Muscle layer of colon (tissue), 2 donors: ENCODE data around the gene WFDC9.

Source experiments
- H3K27ac ChIP-seq: one replicate; pipeline ENCODE4 v1.7.0; 2013; ENCODE audit warnings: low read depth, mild to moderate bottlenecking, low read length, moderate library complexity
- H3K27me3 ChIP-seq, 2 donors: one replicate each; pipeline ENCODE4 v1.7.0; 2013; ENCODE audit warnings: low read length in 2 of 2, mild to moderate bottlenecking in 2 of 2; ENCODE audit not compliant: insufficient read depth in 2 of 2, control insufficient read depth in 1 of 2
- H3K36me3 ChIP-seq: one replicate; pipeline ENCODE4 v1.7.0; 2013; ENCODE audit warnings: mild to moderate bottlenecking, low read length; ENCODE audit not compliant: insufficient read depth
- H3K4me1 ChIP-seq: one replicate; pipeline ENCODE4 v1.7.0; 2013; ENCODE audit warnings: mild to moderate bottlenecking, low read length; ENCODE audit not compliant: insufficient read depth
- H3K4me3 ChIP-seq, 2 donors: one replicate each; pipeline ENCODE4 v1.7.0; 2013; ENCODE audit warnings: low read length in 2 of 2, low read depth in 1 of 2, mild to moderate bottlenecking in 1 of 2, moderate library complexity in 1 of 2
- H3K9ac ChIP-seq: one replicate; pipeline ENCODE4 v1.7.0; 2013; ENCODE audit warnings: low read length
- H3K9me3 ChIP-seq: one replicate; pipeline ENCODE4 v1.7.0; 2013; ENCODE audit warnings: mild to moderate bottlenecking, low read length
- donor health status: abdominal sarcoma.
- donor health status: Adenocarcinoma of cecum.

WFDC9 gene

DNA sequence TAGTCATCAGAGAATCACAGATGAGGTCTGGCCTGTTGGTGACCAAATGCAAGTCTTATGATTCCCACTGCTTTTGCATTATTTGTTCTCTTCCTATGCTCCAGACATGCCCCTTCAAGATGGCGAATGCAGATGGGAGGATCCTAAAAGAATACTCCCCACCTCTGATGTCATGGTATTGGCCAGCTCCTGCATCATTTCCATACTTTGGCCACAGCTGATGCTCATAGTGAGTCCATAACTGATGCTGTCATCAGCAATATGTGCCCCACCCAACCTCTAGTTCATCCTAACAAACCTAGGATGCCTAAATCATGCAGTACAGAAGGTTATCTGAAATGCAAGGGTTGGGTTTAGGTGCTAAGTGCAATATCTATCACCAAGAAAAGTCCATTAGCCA lies 5.4 kb upstream of the WFDC9 start:
- no peak overlapping the region for H3K27ac ChIP-seq
- no peak overlapping the region for H3K9ac ChIP-seq
- H3K27me3 ChIP-seq: no peaks in the 10 kb centered on the region
- H3K9me3 ChIP-seq: no peaks in the 10 kb centered on the region
- H3K4me1 ChIP-seq: no peaks in the 10 kb centered on the region
- H3K4me3 ChIP-seq: no peak overlapping the region
- H3K36me3 ChIP-seq: no peaks in the 10 kb centered on the region

GRCh38 chr20:45630371-45630770 lies 713 bp downstream of the WFDC9 start:
- H3K4me1 ChIP-seq: no peaks in the 10 kb centered on the region
- no peak overlapping the region for H3K9ac ChIP-seq
- no peaks in the 10 kb centered on the region for H3K27me3 ChIP-seq
- H3K27ac ChIP-seq: no peak overlapping the region
- no peaks in the 10 kb centered on the region for H3K9me3 ChIP-seq
- no peaks in the 10 kb centered on the region for H3K36me3 ChIP-seq
- H3K4me3 ChIP-seq: no peak overlapping the region

DNA sequence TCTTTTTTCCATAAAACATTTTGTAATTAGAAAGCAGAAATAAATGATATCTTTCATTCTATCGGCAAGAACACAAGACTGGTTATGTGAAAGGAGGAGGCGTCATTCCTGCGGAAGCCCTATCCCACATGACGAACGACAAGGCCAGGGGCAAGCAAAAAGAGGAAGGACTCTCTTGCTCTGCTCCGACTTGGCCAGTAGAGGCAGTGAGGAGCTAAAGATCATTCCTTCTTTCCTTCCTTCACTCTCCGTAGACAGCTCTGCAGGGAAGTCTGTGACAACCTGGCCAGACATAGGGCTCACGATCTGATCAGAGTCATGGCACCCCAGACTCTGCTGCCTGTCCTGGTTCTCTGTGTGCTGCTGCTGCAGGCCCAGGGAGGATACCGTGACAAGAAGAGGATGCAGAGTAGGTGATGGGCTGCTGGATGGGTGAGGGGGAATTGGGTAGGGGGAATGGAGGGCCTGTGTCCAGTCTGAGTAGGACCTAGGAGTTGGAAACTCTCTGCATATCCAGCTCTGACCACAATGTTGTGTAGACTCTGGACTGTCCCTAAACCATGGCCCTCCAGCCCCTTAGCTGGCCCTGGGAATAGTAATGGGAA lies 1.5 kb downstream of the WFDC9 start, which contains the start of gene WFDC10A:
WFDC10A (plus strand) TSS at position 244 of the 605 bp plus-strand sequence; CDS start at position 319, 75 bp downstream.
- Histone ChIP-seq H3K27me3 (no peaks in the 10 kb centered on the region), H3K9me3 (no peaks in the 10 kb centered on the region), H3K4me3 (no peak within 1 kb of the TSS), H3K4me1 (no peaks in the 10 kb centered on the region), H3K36me3 (no peaks in the 10 kb centered on the region), H3K27ac (no peak within 1 kb of the TSS), H3K9ac (no peak within 1 kb of the TSS)

- no peaks in the 10 kb centered on the region for H3K27me3 ChIP-seq
- no peaks in the 10 kb centered on the region for H3K36me3 ChIP-seq
- no peak overlapping the region for H3K4me3 ChIP-seq
- H3K4me1 ChIP-seq: no peaks in the 10 kb centered on the region
- H3K9me3 ChIP-seq: no peaks in the 10 kb centered on the region
- no peak overlapping the region for H3K27ac ChIP-seq
- H3K9ac ChIP-seq: no peak overlapping the region
Observed at GRCh38 chr20:45626540-45626939, 4.5 kb downstream of the WFDC9 start.

GRCh38 chr20:45621593-45621992 lies 9.5 kb downstream of the WFDC9 start:
- H3K9me3 ChIP-seq: no peaks in the 10 kb centered on the region
- no peak overlapping the region for H3K9ac ChIP-seq
- H3K27me3 ChIP-seq: no peaks in the 10 kb centered on the region
- no peaks in the 10 kb centered on the region for H3K4me1 ChIP-seq
- no peak overlapping the region for H3K4me3 ChIP-seq
- H3K27ac ChIP-seq: no peak overlapping the region
- no peaks in the 10 kb centered on the region for H3K36me3 ChIP-seq

GRCh38 chr20:45617591-45617990 lies 13.5 kb downstream of the WFDC9 start:
- H3K9me3 ChIP-seq: no peaks in the 10 kb centered on the region
- no peaks in the 10 kb centered on the region for H3K36me3 ChIP-seq
- no peak overlapping the region for H3K27ac ChIP-seq
- H3K9ac ChIP-seq: no peak overlapping the region
- H3K27me3 ChIP-seq: no peaks in the 10 kb centered on the region
- no peaks in the 10 kb centered on the region for H3K4me1 ChIP-seq
- H3K4me3 ChIP-seq: no peak overlapping the region

GRCh38 chr20:45612314-45612713 lies 18.8 kb downstream of the WFDC9 start:
- H3K36me3 ChIP-seq: no peaks in the 10 kb centered on the region
- no peaks in the 10 kb centered on the region for H3K27me3 ChIP-seq
- no peak overlapping the region for H3K9ac ChIP-seq
- H3K9me3 ChIP-seq: no peaks in the 10 kb centered on the region
- H3K4me1 ChIP-seq: no peaks in the 10 kb centered on the region
- H3K4me3 ChIP-seq: no peak overlapping the region
- no peak overlapping the region for H3K27ac ChIP-seq

- Histone ChIP-seq H3K4me1 (no peaks in the 10 kb centered on the region), H3K36me3 (no peaks in the 10 kb centered on the region), H3K27ac (no peak overlapping the region)
Observed at GRCh38 chr20:45611054-45611453, 20.0 kb downstream of the WFDC9 start.

DNA sequence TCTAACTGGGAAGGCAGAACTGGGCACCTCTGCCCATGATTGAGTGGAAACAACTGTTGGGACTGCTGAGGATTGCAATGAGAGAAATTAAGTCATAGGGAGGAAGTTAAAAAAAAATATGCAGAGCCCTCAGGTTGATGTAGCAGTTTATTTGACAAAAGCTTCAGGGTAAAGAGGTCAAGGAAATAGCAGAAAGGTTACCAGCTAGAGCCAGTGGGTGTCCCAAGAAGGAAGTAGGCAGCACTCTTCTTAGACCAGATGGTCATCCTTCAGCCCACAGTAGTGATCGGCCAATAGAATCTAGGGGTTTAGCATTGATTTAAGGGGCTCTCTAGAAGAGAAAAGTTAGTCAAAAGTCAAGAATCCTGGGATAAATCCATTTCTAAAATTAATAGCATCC lies 23.3 kb downstream of the WFDC9 start:
- H3K9ac ChIP-seq: no peak overlapping the region
- H3K9me3 ChIP-seq: peaks cover 4% of the 10 kb centered on the region
- H3K36me3 ChIP-seq: no peaks in the 10 kb centered on the region
- no peak overlapping the region for H3K27ac ChIP-seq
- H3K4me1 ChIP-seq: no peaks in the 10 kb centered on the region
- no peak overlapping the region for H3K4me3 ChIP-seq
- no peaks in the 10 kb centered on the region for H3K27me3 ChIP-seq

More at GRCh38 chr20:45611054-45611453, 20.0 kb downstream of the WFDC9 start:
- Histone ChIP-seq H3K4me3 (no peak overlapping the region), H3K9ac (no peak overlapping the region), H3K27me3 (no peaks in the 10 kb centered on the region), H3K9me3 (peaks cover 4% of the 10 kb centered on the region)

- Histone ChIP-seq H3K27ac (no peak overlapping the region), H3K36me3 (no peaks in the 10 kb centered on the region), H3K9ac (no peak overlapping the region), H3K4me3 (no peak overlapping the region), H3K27me3 (no peaks in the 10 kb centered on the region), H3K9me3 (no peaks in the 10 kb centered on the region), H3K4me1 (no peaks in the 10 kb centered on the region)
Observed at GRCh38 chr20:45595235-45595634, 35.8 kb downstream of the WFDC9 start.

- Histone ChIP-seq H3K27ac (no peak overlapping the region), H3K36me3 (no peaks in the 10 kb centered on the region), H3K9ac (no peak overlapping the region), H3K9me3 (no peaks in the 10 kb centered on the region), H3K4me1 (no peaks in the 10 kb centered on the region), H3K27me3 (no peaks in the 10 kb centered on the region), H3K4me3 (no peak overlapping the region)
Observed at GRCh38 chr20:45593498-45593897, 37.6 kb downstream of the WFDC9 start.

- no peaks in the 10 kb centered on the region for H3K27me3 ChIP-seq
- no peaks in the 10 kb centered on the region for H3K4me1 ChIP-seq
- H3K9me3 ChIP-seq: no peaks in the 10 kb centered on the region
- H3K9ac ChIP-seq: no peak overlapping the region
- H3K36me3 ChIP-seq: no peaks in the 10 kb centered on the region
- no peak overlapping the region for H3K27ac ChIP-seq
- H3K4me3 ChIP-seq: no peak overlapping the region
Observed at GRCh38 chr20:45592574-45593189, 38.4 kb downstream of the WFDC9 start.
